ENCODE data around the gene HIBADH.

Gene HIBADH

GRCh38 chr7:27522566-27522965, 140.1 kb downstream of the HIBADH start:
- no peak for DNase-seq (ENCODE audit: low read depth)
- no peak overlapping the region for H3K4me3 ChIP-seq (ENCODE audit: low read length)
- TF ChIP-seq CTCF (conservative IDR thresholded peaks at IDR 0.05; ENCODE audit: low read length), result no peak

GRCh38 chr7:27520815-27521790, 141.6 kb downstream of the HIBADH start:
- H3K4me3 ChIP-seq (ENCODE audit: low read length), result no peak overlapping the region
- DNase-seq (ENCODE audit: low read depth), result peak; percentile 85
- TF ChIP-seq CTCF (conservative IDR thresholded peaks at IDR 0.05; ENCODE audit: low read length), result no peak

DNA sequence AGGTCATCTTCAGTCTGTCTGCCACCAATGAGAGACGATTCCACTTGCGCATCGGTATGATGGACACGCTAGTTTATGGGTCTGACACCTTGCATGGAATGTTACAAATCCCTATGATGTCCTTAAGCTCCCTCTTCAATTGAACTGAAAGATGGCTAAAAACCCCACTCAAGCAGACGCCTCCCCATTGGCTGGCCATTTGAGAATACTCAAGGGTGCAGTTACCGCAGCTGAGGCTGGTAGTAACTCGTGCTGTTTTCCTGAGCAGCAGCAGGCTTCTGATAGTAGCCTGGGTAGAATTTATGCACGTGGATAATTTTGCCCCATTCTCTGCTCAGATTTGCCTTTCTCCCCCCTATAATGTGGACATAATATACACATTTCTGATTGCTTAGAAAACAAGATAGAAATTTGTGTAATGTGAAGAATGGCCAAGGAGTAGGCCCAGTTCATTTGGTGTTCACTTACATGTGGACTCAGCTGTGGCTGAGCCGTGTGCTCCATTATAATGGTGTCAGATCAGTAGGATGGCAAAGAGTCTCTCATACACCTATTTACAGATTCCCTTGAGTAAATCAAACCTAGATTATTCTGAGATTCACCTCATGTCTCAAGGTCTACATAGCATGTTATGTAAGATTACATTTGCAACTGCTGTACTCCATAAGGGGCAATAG, 142.8 kb downstream of the HIBADH start:
- DNase-seq (ENCODE audit: low read depth), result no peak

DNA sequence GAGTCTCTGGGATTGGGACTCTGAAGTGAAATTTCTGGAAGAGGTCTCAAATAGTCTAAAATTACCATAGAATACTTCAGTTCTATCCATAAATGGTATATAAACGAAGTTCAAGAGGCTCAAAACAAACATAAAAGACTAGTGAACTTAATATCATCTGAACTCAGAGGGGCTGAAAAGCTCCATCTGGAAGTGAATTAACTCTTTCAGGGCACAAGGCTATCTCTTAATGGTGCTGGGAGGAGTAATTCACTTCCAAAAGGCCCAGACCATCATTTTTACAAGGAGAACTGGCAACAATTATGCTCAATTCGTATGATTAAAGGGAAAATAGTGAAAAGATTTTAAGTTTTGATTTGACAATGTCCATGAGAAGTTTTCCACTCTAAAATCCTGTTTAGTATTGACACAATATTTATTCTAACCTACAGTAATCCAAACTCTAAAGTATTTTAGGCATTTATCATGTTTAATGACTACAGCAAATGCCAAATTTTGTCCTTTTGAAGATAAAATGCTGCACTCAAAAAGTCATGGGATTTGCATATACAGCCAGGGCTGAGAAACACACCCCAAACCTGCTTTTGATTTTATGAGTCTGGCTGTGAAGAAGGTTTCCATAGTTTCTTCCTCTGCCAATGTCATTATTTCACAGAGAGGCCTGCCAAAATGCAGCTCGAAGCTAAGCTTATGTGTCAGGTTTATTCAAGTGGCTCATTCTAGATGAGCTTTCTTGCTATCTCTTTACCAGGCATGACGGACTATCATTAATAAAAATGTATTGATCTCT, 143.9 kb downstream of the HIBADH start:
- TF ChIP-seq CTCF (conservative IDR thresholded peaks at IDR 0.05; ENCODE audit: low read length), result no peak
- H3K4me3 ChIP-seq (ENCODE audit: low read length), result no peak overlapping the region
- DNase-seq (ENCODE audit: low read depth), result peak; percentile 21

More for the DNA sequence above, 142.8 kb downstream of the HIBADH start:
- H3K4me3 ChIP-seq (ENCODE audit: low read length), result no peak overlapping the region
- no peak for TF ChIP-seq CTCF (conservative IDR thresholded peaks at IDR 0.05; ENCODE audit: low read length)

- TF ChIP-seq CTCF (conservative IDR thresholded peaks at IDR 0.05; ENCODE audit: low read length), result no peak
Measured at GRCh38 chr7:27516421-27516820, 146.3 kb downstream of the HIBADH start.

DNA sequence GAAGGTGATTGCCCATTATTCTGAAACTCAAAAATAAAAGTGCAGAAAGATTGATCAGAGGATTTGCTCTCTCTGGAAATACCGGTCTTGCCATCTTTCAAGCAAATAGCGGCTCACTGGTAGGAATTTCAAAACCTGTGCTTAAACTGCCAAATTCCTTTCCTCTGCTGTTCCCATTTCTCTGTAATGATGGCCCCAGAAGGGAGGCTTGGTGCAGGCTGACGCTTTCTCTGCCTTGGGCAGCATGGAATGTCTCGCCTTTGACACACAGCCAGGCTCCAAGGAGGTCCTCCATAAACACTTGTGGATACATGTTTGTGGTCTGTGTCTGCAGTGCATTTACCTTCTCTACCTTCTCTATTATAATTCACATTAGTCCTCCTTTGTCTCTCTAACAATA, 146.8 kb downstream of the HIBADH start:
- no peak overlapping the region for H3K4me3 ChIP-seq (ENCODE audit: low read length)
- TF ChIP-seq CTCF (conservative IDR thresholded peaks at IDR 0.05; ENCODE audit: low read length), result no peak
- no peak for DNase-seq (ENCODE audit: low read depth)

More at GRCh38 chr7:27516421-27516820, 146.3 kb downstream of the HIBADH start:
- DNase-seq (ENCODE audit: low read depth), result no peak
- H3K4me3 ChIP-seq (ENCODE audit: low read length), result no peak overlapping the region
